ENCODE results near the gene CHST12. TPM values are rescaled to one million over a fixed set of nuclear protein-coding genes. Genes with fewer than 3 reads are reported as not detected.

CHST12 gene
- total RNA-seq, 1 experiment from 2014 or later = 0.82 TPM

Small RNA genes within 50 kb of the gene (small RNA-seq; reads per million reads assigned to genes)
- not detected for gene AC004840.2

Other genes starting within 250 kb of the CHST12 start
- 38.6 and 61.5 TPM in 2 replicates for gene MAD1L1, start 170.7 kb upstream of the CHST12 start, total RNA-seq (2014; rRNA removed; shearing (Covaris generic); ENCODE audit: low replicate concordance)
- 35.5 TPM in 2 replicates for gene MRM2, start 161.4 kb upstream of the CHST12 start, total RNA-seq (2014; rRNA removed; shearing (Covaris generic); ENCODE audit: low replicate concordance)
- 45.3 and 84.8 TPM in 2 replicates for gene NUDT1, start 161.4 kb upstream of the CHST12 start, total RNA-seq (2014; rRNA removed; shearing (Covaris generic); ENCODE audit: low replicate concordance)
- 2.6 and 6.3 TPM in 2 replicates for gene SNX8, start 89.2 kb upstream of the CHST12 start, total RNA-seq (2014; rRNA removed; shearing (Covaris generic); ENCODE audit: low replicate concordance)
- gene EIF3B, start 48.8 kb upstream of the CHST12 start, total RNA-seq (2014; rRNA removed; shearing (Covaris generic); ENCODE audit: low replicate concordance) = 87.0 and 152 TPM in 2 replicates
- not detected in 2 replicates for gene GRIFIN, start 72.8 kb downstream of the CHST12 start, total RNA-seq (2014; rRNA removed; shearing (Covaris generic); ENCODE audit: low replicate concordance)
- gene LFNG, start 116.2 kb downstream of the CHST12 start, total RNA-seq (2014; rRNA removed; shearing (Covaris generic); ENCODE audit: low replicate concordance) = 0.07 and 0.19 TPM in 2 replicates
- 10.5 and 30.1 TPM in 2 replicates for gene BRAT1, start 151.9 kb downstream of the CHST12 start, total RNA-seq (2014; rRNA removed; shearing (Covaris generic); ENCODE audit: low replicate concordance)
- gene IQCE, start 155.4 kb downstream of the CHST12 start, total RNA-seq (2014; rRNA removed; shearing (Covaris generic); ENCODE audit: low replicate concordance) = 0.93 and 1.1 TPM in 2 replicates
- gene TTYH3, start 228.4 kb downstream of the CHST12 start, total RNA-seq (2014; rRNA removed; shearing (Covaris generic); ENCODE audit: low replicate concordance) = 0.37 and 0.87 TPM in 2 replicates

Data from Karpas-422 (cell line).